ENCODE measurements around the gene ERF. TPM values are rescaled to one million over a fixed set of nuclear protein-coding genes. Genes with fewer than 3 reads are reported as not detected.

Gene ERF
- polyA plus RNA-seq (ENCODE audit: low read depth in 6 of 6): 1 to 10 TPM in 5 of 6 donors, under 1 TPM in 1; 0.68 to 8.2 (median 3.8) TPM

DNA sequence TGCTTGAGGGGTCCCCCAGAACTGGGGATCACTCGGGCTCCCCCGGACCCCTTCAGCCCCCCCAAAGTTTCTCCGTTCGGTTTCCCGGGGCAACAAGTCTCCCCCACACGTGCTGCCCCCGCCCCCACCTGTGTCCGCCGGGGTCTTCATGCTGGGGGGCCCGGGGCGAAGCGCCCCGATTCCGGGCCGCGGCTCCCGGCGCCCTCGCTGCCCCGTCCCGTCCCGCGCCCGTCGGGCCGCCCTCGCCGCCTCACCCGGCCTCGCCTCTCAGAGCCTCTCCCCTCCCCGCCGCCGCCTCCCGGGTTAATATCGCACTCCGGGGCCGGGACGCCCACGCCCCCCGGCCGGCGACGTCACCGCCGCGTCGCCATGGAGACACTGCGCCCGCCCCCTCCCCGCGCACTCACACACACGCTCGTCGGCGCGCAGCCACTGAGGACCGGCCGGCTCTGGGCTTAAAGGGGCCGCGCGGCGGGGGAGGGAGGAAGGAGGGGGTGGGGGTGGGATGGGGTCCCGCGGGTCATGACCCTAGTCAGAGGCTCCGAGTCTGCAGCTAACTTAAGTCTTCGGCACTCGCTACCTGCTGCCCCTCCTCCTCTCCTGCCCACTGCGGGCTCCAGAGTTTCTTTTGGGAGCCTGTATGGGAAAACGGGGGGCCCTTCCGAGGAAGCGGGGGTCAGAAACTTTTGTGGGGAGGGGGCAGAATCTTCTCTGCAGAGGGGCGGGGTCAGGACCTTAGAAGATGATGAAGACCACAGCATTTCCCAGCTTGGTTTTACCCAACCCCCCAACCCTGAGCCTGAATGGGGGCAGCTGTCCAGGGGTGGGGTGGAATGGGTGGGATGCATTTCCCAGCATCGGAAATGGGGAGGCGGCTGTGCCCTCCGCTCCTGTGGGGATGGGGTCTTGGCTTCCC is at the start of gene ERF:
Gene ERF, minus strand, starts transcription at position 279 of the 916 bp plus-strand sequence. Its CDS starts 129 bp downstream, at position 150.
- H3K27me3 Mint-ChIP-seq: no peaks in the 10 kb centered on the region
- peaks cover 23 to 33% (median 29%) of the 10 kb centered on the region in 3 donors for H3K4me1 Mint-ChIP-seq
- peak; percentile 79 to 82 for ATAC-seq (ENCODE audit: low read depth in 2 of 2)
- H3K27ac Mint-ChIP-seq: peak within 1 kb of the TSS; percentile 70 to 96 (median 90)
- H3K36me3 Mint-ChIP-seq: no peaks in the 10 kb centered on the region
- H3K9me3 Mint-ChIP-seq: no peaks in the 10 kb centered on the region
- peak within 1 kb of the TSS; percentile 48 to 95 (median 86) for H3K4me3 Mint-ChIP-seq
- peak; percentile 94 for DNase-seq

- Mint-ChIP-seq H3K9me3 (no peaks in the 10 kb centered on the region), H3K36me3 (no peaks in the 10 kb centered on the region), H3K4me1 (peaks cover 27 to 30% (median 28%) of the 10 kb centered on the region in 3 donors), H3K4me3 (peak overlapping the region in 2 of 8 donors; percentile 86 to 88), H3K27me3 (no peaks in the 10 kb centered on the region), H3K27ac (peak overlapping the region in 1 of 6 donors; percentile 52)
- DNase-seq (no peak), ATAC-seq (ENCODE audit: low read depth in 2 of 2) (no peak)
These were observed 48.9 kb upstream of the ERF start for GRCh38 chr19:42303876-42304275.

DNA sequence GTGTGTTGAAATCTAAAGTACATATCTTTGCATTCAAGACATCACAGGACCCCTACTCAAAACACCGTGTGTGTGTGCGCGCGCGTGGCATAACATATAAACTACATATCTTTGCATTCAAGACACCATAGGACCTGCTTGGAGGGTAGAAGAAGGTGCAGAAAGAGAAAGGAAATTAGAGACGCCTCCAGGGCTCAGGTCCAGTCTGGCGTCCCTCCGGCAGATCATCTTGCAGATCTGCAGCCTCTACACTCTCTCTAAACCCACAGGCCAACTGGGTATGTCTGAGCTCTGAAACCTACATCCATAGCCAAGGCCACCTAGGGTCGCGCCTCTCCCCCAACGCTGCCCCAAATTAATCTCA is 48.2 kb upstream of the ERF start:
- DNase-seq (no peak), ATAC-seq (ENCODE audit: low read depth in 2 of 2) (no peak)
- peak overlapping the region; percentile 81 to 92 (median 88) for H3K4me3 Mint-ChIP-seq
- peaks cover 27 to 28% (median 28%) of the 10 kb centered on the region in 3 donors for H3K4me1 Mint-ChIP-seq
- H3K27ac Mint-ChIP-seq: peak overlapping the region in 5 of 6 donors; percentile 48 to 75 (median 70)
- no peaks in the 10 kb centered on the region for H3K9me3 Mint-ChIP-seq
- no peaks in the 10 kb centered on the region for H3K36me3 Mint-ChIP-seq
- no peaks in the 10 kb centered on the region for H3K27me3 Mint-ChIP-seq

DNA sequence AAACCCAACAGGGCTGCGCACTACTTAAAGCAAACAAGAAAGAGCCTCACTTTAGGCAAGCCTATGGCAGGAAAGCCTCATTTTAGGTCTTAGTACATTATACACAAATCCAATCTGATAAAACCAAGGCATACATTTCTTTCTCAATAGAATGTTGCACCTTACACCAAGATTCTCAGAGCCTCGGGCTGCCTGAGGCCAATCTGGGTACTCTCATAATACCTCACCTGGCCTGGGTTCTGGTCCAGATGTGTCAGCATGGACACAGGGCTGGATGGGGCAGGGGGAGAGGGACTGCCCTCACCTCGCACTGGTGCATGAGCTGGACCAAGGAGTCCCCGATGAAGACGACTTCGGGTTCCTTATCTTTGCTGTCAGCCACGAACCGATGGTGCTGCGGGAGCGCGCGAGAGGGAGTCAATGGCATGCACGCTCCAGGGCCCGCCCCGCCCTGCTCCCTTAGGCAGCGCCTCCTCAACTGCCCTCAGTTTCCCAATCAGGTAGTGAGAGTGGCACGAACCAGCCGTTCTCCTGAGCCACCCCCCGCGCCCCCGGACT is 46.8 kb upstream of the ERF start, which contains the start of gene PRR19:
Gene PRR19, plus strand, starts transcription at position 487 of the 558 bp plus-strand sequence. CDS start 7,453 bp downstream, outside the sequence.
- Mint-ChIP-seq H3K4me1 (peaks cover 25 to 28% (median 25%) of the 10 kb centered on the region in 3 donors), H3K4me3 (peak within 1 kb of the TSS; percentile 81 to 92 (median 88)), H3K27me3 (no peaks in the 10 kb centered on the region), H3K27ac (peak within 1 kb of the TSS in 5 of 6 donors; percentile 48 to 72 (median 55)), H3K36me3 (no peaks in the 10 kb centered on the region), H3K9me3 (no peaks in the 10 kb centered on the region)
- ATAC-seq (ENCODE audit: low read depth in 2 of 2) (peak in 1 of 2 donors; percentile 7), DNase-seq (no peak)

DNA sequence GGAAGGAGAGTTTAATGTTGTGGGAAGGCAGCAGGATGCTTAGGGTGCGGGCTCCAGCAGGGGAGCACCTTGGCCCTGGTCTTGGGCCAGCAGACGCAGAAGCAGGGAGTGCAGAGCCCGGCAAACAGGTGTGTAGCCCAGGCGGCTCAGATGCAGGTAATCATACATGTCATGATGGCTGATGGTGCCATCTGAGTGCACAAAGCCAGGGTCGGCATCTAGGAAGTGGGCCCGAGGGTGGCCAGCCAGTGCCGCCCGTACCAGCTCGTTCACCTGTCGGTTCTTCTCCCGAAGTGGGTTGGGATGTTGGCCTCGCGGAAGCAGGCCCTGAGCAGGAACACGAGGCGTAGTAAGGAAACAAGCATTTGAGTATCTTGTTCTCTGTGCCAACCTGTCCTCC is 42.1 kb upstream of the ERF start:
- peak overlapping the region in 1 of 8 donors; percentile 57 for H3K4me3 Mint-ChIP-seq
- H3K27ac Mint-ChIP-seq: peak overlapping the region in 1 of 6 donors; percentile 58
- H3K36me3 Mint-ChIP-seq: peaks cover 0 to 15% of the 10 kb centered on the region in 2 donors
- no peak for DNase-seq
- H3K4me1 Mint-ChIP-seq: peaks cover 15 to 23% (median 20%) of the 10 kb centered on the region in 3 donors
- no peaks in the 10 kb centered on the region for H3K9me3 Mint-ChIP-seq
- no peak for ATAC-seq (ENCODE audit: low read depth in 2 of 2)
- H3K27me3 Mint-ChIP-seq: no peaks in the 10 kb centered on the region

DNA sequence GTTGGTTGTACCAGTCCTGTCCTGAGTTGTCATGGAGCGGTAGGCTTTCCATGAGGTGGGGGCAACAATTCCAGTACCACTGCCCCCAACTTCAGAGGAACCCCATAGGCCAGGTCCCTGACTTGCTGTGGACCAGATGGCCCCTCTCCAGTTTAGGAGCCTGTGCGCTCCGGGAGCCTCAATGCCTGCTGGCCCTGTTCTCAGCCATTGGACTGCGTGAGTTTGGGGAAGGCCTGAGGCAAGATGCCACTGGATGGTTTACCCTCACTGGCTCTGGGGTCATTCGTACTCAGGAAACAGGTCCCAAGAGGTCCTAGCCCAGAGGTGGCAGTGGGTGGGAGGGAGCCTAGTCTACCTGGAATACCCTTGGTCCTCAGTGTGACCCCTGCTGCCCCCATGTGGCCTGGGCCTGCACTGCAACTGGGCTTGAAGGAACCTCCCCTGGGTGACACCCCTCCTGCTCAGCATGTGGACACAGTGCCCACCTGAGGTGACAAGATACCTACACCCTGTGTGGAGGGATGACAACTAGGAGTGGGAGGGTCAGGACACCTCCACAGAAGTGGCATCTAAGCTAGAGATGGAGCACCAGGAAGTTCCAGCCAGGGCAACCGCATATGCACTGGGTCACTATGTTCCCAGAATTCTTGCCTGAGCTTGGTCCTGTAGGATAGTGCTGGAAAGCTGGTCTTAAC is 41.0 kb upstream of the ERF start:
- peak; percentile 87 for DNase-seq

GRCh38 chr19:42295342-42295741 is 40.4 kb upstream of the ERF start:
- DNase-seq: no peak
- Mint-ChIP-seq H3K27me3 (no peaks in the 10 kb centered on the region), H3K4me1 (peaks cover 12 to 19% (median 15%) of the 10 kb centered on the region in 3 donors), H3K4me3 (no peak overlapping the region), H3K27ac (no peak overlapping the region), H3K9me3 (no peaks in the 10 kb centered on the region), H3K36me3 (peaks cover 0 to 23% of the 10 kb centered on the region in 2 donors)
- ATAC-seq (ENCODE audit: low read depth in 2 of 2): no peak

More for the DNA sequence above, 41.0 kb upstream of the ERF start:
- Mint-ChIP-seq H3K9me3 (no peaks in the 10 kb centered on the region), H3K36me3 (peaks cover 0 to 23% of the 10 kb centered on the region in 2 donors), H3K4me3 (no peak overlapping the region), H3K4me1 (peaks cover 13 to 19% (median 15%) of the 10 kb centered on the region in 3 donors), H3K27me3 (no peaks in the 10 kb centered on the region), H3K27ac (peak overlapping the region in 4 of 6 donors; percentile 10 to 74 (median 54))
- ATAC-seq (ENCODE audit: low read depth in 2 of 2): peak; percentile 90 to 91

GRCh38 chr19:42294471-42295137 is 39.7 kb upstream of the ERF start:
- H3K4me3 Mint-ChIP-seq: no peak overlapping the region
- H3K27me3 Mint-ChIP-seq: no peaks in the 10 kb centered on the region
- DNase-seq (no peak), ATAC-seq (ENCODE audit: low read depth in 2 of 2) (no peak)
- H3K9me3 Mint-ChIP-seq: no peaks in the 10 kb centered on the region
- peaks cover 0 to 23% of the 10 kb centered on the region in 2 donors for H3K36me3 Mint-ChIP-seq
- H3K27ac Mint-ChIP-seq: no peak overlapping the region
- H3K4me1 Mint-ChIP-seq: peaks cover 12 to 19% (median 15%) of the 10 kb centered on the region in 3 donors

DNA sequence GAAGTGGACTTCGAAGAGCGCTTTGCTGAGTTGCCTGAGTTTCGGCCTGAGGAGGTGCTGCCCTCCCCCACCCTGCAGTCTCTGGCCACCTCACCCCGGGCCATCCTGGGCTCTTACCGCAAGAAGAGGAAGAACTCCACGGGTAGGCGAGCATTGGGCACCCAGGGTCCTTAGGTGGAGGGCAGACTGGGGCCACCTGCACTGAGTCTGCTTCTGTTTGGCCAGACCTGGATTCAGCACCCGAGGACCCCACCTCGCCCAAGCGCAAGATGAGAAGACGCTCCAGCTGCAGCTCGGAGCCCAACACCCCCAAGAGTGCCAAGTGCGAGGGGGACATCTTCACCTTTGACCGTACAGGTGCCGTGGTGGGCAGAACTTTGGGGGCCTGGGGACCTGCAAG is 39.0 kb upstream of the ERF start:
- H3K36me3 Mint-ChIP-seq: peaks cover 0 to 23% of the 10 kb centered on the region in 2 donors
- H3K27ac Mint-ChIP-seq: peak overlapping the region in 2 of 6 donors; percentile 22 to 62
- H3K4me3 Mint-ChIP-seq: no peak overlapping the region
- H3K4me1 Mint-ChIP-seq: peaks cover 12 to 19% (median 15%) of the 10 kb centered on the region in 3 donors
- DNase-seq (no peak), ATAC-seq (ENCODE audit: low read depth in 2 of 2) (no peak)
- H3K27me3 Mint-ChIP-seq: no peaks in the 10 kb centered on the region
- H3K9me3 Mint-ChIP-seq: no peaks in the 10 kb centered on the region

GRCh38 chr19:42293540-42293939 is 38.6 kb upstream of the ERF start:
- DNase-seq: no peak
- H3K9me3 Mint-ChIP-seq: no peaks in the 10 kb centered on the region
- H3K4me1 Mint-ChIP-seq: peaks cover 12 to 19% (median 15%) of the 10 kb centered on the region in 3 donors
- H3K27ac Mint-ChIP-seq: peak overlapping the region in 1 of 6 donors; percentile 62
- no peak overlapping the region for H3K4me3 Mint-ChIP-seq
- H3K27me3 Mint-ChIP-seq: no peaks in the 10 kb centered on the region
- ATAC-seq (ENCODE audit: low read depth in 2 of 2): no peak
- peaks cover 0 to 23% of the 10 kb centered on the region in 2 donors for H3K36me3 Mint-ChIP-seq

DNA sequence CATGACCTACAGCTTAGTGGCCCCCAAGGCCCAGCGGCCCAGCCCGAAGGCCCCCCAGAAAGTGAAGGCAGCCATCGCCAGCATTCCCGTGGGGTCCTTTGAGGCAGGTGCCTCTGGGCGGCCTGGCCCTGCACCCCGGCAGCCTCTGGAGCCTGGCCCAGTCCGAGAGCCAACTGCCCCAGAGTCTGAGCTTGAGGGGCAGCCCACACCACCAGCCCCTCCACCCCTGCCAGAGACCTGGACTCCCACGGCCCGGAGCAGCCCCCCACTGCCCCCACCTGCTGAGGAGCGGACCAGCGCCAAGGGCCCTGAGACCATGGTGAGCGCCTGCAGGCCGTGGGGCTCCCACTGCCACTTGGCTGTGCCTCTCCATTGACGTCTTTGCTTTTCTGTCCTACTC is 38.0 kb upstream of the ERF start:
- H3K27ac Mint-ChIP-seq: peak overlapping the region in 1 of 6 donors; percentile 93
- peaks cover 12 to 19% (median 15%) of the 10 kb centered on the region in 3 donors for H3K4me1 Mint-ChIP-seq
- ATAC-seq (ENCODE audit: low read depth in 2 of 2): no peak

GRCh38 chr19:42292042-42292960 is 37.4 kb upstream of the ERF start:
- DNase-seq (no peak), ATAC-seq (ENCODE audit: low read depth in 2 of 2) (no peak)
- Mint-ChIP-seq H3K4me3 (no peak overlapping the region), H3K27ac (peak overlapping the region in 2 of 6 donors; percentile 50 to 54), H3K36me3 (peaks cover 0 to 23% of the 10 kb centered on the region in 2 donors), H3K9me3 (no peaks in the 10 kb centered on the region), H3K27me3 (no peaks in the 10 kb centered on the region), H3K4me1 (peaks cover 12 to 19% (median 15%) of the 10 kb centered on the region in 3 donors)

More for the DNA sequence above, 38.0 kb upstream of the ERF start:
- Mint-ChIP-seq H3K36me3 (peaks cover 0 to 23% of the 10 kb centered on the region in 2 donors), H3K4me3 (no peak overlapping the region), H3K27me3 (no peaks in the 10 kb centered on the region), H3K9me3 (no peaks in the 10 kb centered on the region)
- no peak for DNase-seq

Measured in naive B cell (primary cell).